HG03342 (cell line): Measurements from ENCODE around the gene KCNQ1.

ENCODE experiments used
- ATAC-seq: cut with Tn5 transposase; IDR thresholded peaks from one replicate; pipeline ENCODE4 v1.9.1; 2021; ENCODE audit warnings: mild to moderate bottlenecking, moderate library complexity; ENCODE audit not compliant: unreplicated experiment

KCNQ1 gene

DNA sequence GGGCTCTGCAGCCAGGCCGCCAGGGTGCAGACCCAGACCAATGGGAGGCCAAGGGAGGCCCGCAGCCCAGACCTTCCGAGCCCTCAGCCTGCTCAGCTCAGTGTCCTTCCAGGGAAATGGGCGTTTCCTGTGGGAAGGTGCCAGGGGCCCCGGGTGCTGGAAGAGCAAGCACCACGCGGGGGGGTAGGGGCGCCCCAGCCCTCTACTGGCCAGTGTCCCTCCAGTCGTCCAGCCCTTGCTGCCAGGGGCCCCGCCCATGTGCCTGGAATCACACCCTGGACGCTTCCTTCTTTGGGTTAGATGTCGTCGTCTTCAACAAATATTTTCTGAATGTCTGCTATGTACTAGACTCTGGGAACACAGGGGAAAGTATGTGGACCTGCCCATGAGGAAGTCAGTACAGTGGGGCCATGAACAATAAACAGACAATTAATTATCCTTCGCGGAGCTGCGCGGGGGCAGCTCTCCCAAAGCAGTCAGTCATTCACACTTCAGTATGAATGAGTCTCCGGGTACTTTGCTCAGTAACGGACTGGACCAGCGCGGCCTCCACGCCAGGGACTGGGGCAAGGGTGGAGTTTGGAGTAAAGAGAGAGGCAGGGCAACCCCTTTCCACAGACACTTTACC lies 380.6 kb downstream of the KCNQ1 start:
- no peak for ATAC-seq

DNA sequence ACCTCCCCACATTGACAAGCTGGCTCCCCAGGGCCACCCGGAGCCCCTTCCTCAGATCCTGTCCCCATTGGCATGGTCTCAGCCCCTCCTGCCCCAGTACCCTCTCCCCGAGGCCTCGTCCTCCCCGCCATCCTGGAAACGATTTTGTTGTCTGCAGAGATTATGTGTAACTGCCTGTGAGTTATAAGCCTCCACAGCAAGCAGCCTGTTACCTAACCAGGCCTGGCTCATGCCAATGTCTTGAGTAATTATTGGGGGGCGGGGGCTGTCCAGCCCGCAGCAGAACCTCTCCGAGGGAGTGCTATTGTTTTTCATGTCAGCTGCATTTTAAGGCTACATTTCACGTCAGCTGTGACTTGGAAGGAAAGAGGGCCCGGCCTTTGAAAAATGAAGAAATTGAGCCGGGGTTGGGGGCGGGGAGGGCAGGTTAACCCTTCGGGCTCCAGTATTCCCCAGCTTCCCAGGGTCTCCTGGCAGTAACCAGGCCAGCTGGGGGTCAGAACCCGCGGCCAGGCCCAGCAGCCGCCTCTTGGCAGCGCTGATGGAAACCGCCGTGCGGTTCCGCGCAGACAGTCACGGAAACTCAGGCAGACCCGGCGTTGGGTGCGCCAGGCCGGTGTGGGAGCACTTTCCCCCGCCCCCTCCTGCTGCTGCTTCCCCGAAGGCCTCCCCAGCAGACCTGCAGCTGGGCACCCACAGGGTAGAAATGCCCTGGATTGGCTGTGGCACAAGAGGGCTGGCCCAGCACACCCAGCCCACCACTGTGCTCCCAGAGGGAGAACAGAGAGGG lies 381.3 kb downstream of the KCNQ1 start:
- no peak for ATAC-seq

DNA sequence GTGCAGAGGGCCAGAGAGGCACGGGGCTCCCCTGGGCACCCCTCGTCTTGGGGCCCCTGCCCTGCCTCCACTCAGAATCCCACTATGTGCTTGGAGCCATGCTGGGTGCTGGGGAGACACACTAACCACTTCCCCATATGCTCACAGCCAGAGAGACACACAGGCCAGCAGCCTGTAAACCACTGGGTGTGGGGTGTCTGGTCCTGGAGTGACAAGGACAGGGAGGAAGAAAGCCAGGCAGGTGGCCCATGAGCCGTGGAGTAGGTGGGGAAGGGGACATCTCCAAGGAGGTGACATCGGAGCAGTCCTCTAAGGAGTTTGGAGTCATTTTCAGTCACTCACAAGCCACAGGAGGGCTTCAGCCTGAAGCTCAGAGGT lies 381.9 kb downstream of the KCNQ1 start:
- ATAC-seq = no peak

DNA sequence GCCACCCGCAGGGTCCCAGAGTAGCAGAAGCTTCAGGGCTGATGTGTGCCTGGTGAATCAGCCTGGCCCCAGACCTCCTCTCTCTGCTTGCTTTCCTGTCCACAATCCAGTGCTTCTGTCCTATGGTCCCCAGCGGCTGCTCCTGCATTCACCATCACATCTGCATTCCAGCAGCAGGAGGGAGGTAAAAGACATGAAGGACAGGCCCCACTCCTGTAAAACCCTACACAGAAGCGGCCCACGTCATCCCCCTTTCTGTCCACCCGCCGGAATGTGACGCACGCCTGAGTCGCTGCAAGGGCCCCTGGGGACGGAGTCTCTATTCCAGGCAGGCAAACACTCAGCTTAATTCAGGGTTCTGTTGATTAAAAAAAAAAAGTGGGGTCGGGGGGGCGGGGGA lies 382.4 kb downstream of the KCNQ1 start:
- no peak for ATAC-seq

DNA sequence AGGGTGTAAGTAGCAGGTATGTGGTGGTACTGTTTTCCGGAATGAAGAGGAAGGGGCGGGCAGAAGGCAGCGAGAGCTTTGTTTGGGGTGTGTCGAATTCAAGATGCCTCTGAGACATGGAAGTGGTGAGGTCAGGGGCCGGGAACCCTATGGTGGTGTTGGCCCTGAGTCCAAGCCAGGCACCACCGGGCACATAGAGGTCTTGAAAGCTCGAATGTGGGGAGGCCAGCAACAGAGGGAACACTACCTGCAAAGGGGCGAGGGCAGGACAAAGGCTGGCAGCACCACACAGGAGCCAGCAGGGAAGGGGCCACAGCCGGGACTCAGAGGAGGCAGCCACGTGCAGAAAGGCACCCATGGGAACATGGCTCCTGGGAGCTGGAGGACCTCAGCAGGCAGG lies 383.0 kb downstream of the KCNQ1 start:
- ATAC-seq = no peak

DNA sequence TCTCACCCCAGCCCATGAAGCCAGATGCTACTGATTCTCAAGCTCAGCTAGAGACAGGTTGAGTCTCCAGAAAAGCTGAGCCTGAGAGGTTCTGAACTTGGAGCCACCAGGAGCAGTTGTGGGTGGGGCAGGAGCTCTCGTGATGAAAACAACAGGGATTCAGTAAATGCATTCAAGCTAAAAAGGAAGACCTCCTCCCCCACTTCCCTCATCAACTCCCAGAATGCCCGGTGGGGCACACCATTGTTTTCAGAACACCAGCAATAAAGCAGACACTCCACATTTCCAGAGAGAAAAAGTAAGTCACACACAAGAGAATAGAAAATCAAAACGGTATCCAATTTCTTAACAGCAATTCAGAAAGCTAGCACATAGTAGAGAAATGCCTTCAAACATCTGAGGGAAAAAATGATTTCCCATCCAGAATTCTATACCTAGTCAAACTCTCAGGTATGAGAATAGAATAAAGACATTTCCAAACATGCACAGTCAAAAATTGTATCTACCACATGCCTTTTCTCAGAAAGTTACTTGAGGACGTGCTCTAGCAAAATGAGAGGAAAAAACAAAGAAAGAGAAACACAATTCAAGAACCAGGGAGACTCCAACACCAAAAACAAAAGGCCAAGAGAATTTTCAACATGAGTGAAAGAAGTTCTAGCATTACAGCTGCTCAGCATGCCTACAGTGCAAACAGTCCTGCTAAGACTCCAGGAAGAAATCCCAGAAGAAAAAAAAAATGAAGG lies 383.9 kb downstream of the KCNQ1 start:
- no peak for ATAC-seq

DNA sequence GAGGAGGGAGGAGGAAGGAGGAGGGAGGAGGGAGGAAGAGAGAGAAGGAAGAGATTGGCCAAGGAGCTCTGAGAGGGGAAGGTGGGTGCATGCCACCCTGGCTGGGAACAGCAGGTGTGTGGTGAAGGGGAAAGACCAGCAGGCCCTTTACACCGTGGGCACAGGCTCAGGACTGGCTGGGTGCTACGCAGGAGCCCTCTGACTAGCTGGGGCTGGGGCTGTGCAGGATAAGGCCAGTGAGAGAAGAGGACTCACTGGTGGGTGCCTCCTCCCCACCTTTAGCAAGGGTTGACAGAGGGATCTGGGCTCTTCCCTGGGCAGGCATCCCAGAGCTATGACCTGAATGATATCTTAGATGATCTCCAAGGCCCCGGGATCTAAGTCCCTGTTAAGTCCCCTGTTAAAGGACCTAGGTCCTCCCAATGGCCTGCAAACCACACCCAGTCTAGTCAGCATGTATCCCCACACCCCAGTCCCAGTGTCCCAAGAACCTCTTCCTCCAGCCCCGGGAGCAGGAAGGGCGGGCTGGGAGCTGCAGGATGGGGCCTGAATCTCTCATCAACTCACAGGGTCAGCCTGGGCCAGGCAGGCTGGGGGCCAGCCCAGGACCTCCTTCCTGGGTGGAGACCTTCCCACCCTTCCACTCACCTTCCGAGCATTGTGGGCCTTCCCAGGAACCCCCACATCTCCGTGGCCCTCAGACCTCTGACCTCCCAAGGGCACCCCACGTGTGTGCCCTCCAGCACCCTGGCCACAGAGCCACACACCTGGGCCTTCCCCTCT lies 385.4 kb downstream of the KCNQ1 start:
- ATAC-seq = no peak

DNA sequence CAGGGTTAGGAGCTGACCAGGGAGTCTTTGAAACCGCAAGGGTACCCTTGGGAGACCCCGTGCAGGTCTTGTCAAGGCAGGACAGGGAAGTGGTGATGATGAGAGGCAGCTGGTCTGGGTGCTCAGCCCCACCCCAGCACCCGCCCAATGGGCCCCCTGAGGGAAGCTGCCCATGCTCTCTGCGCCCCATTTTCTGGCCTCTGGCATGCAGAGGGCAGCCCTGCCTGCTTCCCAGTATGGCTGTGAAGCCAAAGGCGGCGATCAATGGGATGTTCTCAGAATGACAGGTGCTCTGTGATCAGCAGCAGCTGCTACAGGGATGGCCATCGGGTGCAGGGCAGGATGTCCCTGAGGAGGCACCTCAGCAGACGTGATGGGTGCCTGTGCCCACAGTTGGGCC lies 386.1 kb downstream of the KCNQ1 start:
- ATAC-seq = no peak

DNA sequence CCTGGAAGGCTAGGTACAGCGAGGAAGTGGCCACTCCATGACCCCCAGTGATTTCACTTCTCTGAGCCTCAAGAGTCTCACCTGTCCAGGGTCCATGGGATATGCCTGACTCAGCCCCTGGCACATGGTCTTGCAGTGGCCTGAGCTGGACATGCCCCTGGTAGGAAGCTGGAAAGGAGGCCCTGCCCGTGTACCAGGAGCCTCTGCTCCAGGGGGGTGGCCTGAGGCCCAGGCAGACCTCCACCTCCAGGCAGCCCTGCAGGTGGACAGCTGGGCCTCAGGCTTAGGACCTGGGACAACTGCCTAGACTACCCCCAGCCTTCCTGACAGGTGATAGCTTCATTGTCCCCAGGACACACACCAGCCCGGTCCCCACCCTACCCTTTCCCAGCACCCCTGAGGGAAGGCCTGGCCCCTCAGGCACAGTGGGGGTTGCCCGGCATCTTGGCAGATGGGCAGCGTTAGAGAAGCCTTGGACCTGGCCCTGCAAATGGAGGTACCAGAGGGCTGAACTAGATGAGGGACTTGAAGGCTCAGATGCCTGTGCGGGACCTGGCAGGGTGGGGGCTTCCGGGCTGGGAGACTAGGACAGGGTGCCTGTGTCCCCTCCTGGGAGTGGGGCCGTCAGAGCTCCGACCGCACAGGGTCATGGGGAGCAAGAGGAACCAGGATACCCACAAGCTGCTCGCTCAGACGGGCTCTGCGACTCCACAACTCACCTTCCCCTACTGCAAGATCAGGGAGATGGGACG lies 387.1 kb downstream of the KCNQ1 start:
- no peak for ATAC-seq

DNA sequence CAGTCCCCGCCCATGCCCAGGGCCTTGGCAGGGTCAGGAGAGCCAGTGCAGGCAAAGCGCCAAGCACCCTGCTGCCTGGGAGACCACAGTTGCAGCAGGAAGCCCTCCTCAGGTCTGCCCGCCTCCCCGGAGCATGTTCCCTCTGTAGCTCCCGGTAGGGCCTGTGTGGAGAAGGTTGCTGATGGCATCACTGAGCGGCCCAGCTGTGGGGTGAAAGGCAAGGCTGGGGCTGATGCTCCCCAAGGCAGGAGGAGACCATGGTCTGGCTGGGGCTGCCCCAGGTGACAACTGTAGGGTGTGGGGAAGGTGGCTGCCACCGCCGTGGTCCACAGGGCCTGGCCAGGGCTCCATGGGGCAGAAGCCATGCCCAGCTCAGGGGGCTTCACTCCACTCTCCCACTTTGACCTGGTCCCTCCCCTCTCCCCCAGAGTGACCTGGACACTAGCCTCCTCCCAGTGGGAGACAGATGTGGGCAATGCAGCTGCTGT lies 387.8 kb downstream of the KCNQ1 start:
- no peak for ATAC-seq

DNA sequence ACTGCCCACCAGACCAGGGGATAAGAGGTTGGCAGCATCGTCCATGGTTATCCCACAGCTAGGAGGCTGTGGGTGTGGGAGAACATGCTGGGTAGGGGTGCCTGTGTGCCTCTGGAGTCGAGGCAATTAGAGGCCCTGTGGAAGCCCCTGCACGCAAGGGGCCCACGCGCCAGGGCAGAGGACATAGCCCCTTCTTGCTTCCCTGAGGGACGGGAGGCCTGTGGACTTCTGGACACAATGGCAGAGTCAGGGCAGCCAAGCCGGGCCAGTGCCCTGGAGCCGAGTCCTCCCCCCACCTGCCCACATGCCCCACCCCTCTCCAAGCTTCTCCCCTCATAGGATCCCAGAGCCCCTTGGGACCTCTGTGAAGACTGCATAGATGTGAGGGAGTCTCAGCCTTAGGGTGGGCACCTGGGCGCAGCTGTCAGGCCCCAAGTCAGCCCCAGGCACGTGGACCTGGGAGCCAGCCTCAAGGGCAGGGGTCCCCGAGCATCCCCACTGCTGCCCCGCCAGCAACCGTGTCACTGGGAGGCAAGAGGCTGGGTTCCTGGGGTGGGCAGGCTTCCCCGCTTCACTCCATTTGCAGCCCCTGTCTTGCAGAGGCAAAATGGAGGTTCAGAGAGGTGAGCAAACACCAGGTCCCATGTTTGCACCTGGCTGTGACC lies 388.4 kb downstream of the KCNQ1 start:
- no peak for ATAC-seq

DNA sequence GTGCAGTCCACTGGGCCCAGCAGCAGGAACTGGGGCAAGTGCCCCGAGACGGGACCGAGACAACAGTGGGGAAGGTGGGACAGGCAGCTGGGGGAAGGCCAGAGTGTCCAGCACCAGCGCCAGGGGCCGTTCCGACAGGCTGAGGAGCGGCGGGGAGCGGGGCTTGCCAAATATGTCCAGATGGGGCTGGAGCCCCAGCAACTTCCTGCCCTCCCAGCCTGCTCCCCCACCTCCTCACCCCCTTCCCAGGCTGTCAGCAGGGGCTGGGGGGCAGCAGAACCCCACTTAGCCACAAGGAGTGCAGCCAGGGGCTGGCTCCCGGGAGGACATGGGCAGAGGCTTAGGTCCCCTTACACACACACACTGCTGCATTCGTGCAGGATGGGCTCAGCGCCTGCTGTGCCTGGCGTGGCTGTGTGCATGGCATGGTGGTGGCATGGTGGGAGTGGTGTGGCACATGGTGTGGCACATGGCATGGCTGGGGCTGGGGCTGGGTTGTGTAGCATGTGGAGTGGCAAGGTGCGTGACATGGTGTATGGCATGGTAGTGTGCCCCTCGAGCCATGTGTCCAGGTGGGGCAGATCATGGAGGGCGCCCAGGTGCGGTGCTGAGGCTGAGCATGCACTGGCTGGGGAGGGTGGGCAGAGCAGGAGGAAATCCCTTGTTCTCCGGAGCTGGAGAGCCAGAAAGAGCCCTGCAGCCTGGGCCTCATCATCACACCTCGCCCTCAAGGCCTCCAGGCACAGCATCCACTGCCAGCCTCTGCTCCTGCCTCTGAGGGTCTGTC lies 389.1 kb downstream of the KCNQ1 start:
- ATAC-seq = no peak

DNA sequence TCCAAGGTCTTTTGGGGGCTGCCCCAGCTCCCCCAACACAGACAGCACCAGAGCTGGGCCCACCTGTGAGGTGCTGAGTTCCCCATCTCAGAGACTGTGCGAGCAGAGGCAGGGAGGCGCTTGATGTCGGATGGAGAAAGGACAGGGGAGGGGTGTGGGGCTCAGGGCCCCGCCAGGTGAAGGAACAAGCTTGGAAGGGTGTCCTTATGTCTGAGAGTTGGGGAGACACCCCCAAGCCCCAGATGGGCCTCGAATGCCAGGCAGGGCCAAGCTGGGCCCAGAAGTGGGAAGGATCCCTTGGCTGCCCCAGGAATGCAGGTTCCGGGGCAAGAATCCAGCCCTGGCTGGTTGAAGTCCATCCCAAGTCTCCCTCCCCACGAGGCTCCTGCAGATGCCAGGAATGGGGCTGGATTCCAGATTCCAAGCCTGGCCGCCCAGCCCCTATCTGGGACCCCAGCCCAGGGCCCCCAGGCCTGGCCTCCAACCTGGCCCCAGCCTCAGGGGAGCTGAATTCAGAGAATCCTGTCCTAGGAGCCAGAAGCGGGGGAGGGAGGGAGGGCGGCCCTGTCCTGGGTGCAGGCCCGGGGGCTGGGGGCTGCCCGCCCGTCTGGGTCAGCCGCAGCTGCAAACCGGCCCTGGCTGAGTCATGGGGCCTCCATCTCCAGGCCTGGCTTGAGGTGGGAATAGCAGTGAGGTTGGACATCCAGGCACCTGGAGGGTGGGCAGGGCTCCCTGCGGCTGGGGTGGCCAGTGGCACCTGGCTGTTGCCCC lies 389.9 kb downstream of the KCNQ1 start:
- no peak for ATAC-seq

DNA sequence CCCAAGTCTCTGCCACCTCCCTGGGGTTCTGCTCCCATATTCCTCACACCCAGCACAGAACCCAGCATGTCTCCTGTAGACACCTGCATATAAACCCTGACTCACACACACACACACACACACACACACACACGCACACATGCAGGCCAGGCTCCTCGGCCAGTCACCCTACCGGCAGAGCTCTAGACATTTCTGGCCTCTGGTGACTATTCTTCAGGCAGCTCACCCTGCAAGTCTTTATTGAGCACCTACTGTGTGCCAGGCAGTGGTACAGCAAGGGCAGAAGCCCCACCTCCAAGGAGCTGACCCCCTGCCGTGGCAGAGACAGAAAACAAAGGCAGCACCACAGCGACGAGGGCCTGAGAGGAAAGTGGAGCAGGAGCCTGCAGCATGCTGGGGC lies 390.5 kb downstream of the KCNQ1 start:
- no peak for ATAC-seq

DNA sequence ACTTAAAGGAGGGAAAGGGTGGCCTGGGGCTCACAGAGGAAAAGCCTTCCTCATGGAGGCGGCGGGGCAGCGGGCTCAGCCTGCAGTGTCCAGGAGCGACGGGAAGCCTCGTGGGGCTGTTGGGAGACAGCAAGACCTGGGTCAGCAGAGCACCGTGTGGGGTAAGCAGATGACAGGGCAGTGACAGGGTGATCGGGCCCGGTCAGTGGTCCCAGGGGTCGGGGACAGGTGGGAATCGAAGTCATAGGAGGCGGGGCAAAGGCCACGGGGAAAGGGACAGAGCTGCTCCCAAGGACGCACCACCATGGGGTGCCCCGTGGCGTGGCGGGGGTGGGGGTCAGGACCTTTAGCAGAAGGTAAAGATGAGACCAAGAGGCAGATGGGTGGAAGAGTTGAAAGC lies 390.9 kb downstream of the KCNQ1 start:
- no peak for ATAC-seq

DNA sequence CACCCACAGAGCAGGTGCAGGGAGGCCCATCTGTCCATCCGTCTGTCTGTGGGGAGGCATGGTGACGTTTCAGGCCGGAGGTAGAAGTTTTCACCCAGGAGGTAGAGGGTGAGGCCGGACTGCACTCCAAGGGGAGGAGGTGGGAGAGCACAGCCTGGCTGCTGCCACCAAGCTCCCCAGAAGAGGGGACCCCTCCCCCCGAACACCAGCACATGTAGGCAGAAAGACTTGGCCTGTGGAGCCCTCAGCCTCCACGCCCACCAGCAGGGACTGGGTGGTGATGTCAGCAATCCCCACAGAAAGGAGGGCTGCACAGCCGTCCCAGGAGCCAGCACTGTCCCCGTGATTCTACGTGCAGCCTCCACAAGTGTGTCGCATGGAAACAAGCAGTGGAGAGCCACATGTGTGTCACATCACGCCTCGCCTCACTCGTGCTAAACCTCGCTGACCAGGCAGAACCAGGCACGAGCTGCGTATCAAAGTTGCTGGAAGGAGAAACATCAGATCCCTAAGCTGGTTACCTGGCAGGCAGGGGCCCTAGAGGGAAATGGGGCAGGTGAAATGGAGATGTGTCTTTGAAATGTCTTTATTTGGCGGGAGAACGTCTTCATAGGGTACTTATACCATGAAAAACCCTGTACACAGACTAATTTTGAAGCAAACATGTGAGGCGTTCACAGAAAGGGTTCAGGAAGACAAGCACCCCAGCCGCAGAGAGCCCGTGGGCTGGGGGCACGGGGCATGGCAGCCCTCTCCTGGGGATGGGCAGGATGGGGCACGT lies 391.7 kb downstream of the KCNQ1 start:
- no peak for ATAC-seq

DNA sequence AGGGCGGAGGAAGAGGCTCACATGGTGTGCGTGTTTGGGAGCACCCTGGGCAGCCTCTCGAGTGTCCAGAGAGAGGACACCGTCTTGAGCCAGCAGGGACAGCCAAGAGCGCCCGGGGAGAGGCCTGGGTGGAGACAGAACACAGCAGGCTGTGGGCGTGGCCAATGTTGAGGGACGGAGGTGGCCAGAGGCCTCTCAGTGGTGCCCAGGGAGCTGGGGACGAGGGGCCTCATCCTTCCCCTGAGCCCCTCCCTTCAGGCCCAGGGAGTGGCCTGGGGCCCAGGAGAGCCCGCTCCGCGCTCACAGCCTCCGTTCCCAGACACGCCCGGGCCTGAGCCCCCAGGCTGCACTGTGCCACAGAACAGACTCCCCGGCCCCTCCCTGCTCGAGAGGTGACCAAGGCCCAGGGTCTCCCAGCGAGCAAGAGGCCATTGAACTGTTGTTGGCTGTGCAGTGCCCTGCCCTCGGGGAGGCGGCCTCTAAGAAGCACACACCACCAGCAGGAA lies 392.3 kb downstream of the KCNQ1 start:
- no peak for ATAC-seq
